Astrocyte (in vitro differentiated cells and primary cell): ENCODE data around the gene SYNE1. TPM values are rescaled to one million over a fixed set of nuclear protein-coding genes. Genes with fewer than 3 reads are reported as not detected.

Experiments used
- DNase-seq: peaks from one replicate; pipeline ENCODE4 v3.0.0-alpha.2; 2010; ENCODE audit warnings: low read depth
- FAIRE-seq: peaks from 2 replicates; lab custom pipeline; 2011; peaks lifted over from hg19 to GRCh38; lab: Jason Lieb, UNC
- H2AFZ ChIP-seq: 2 replicates; pipeline ENCODE4 v1.6.0; 2012; ENCODE audit warnings: low read depth, low read length, inconsistent platforms
- H3K27ac ChIP-seq: 2 replicates; pipeline ENCODE4 v1.5.1; 2011; ENCODE audit warnings: low read depth, low read length, inconsistent platforms
- H3K27me3 ChIP-seq: 2 replicates; pipeline ENCODE4 v1.6.0; 2011; ENCODE audit warnings: low read length, inconsistent platforms; ENCODE audit not compliant: insufficient read depth
- H3K36me3 ChIP-seq: 2 replicates; pipeline ENCODE4 v1.5.1; 2011; ENCODE audit warnings: low read length, inconsistent platforms; ENCODE audit not compliant: insufficient read depth
- H3K4me1 ChIP-seq: 2 replicates; pipeline ENCODE4 v1.5.1; 2011; ENCODE audit warnings: low read length, inconsistent platforms; ENCODE audit not compliant: insufficient read depth
- H3K4me2 ChIP-seq: 2 replicates; pipeline ENCODE4 v1.6.0; 2012; ENCODE audit warnings: low read length, inconsistent platforms
- H3K4me3 ChIP-seq: 2 replicates; pipeline ENCODE4 v1.5.1; 2011; ENCODE audit warnings: low read depth, mild to moderate bottlenecking, low read length, inconsistent platforms; ENCODE audit not compliant: insufficient read depth
- H3K79me2 ChIP-seq: 2 replicates; pipeline ENCODE4 v1.6.0; 2012; ENCODE audit warnings: mild to moderate bottlenecking, low read length, inconsistent platforms; ENCODE audit not compliant: insufficient read depth
- H3K9ac ChIP-seq: 2 replicates; pipeline ENCODE4 v1.6.0; 2012; ENCODE audit warnings: mild to moderate bottlenecking, low read length, inconsistent platforms
- H3K9me3 ChIP-seq: 2 replicates; pipeline ENCODE4 v1.5.1; 2012; ENCODE audit warnings: low read depth, mild to moderate bottlenecking, low read length, inconsistent platforms; ENCODE audit not compliant: insufficient read depth
- H4K20me1 ChIP-seq: 2 replicates; pipeline ENCODE4 v1.6.0; 2012; ENCODE audit warnings: low read length, inconsistent platforms; ENCODE audit not compliant: insufficient read depth
- H3K27ac Mint-ChIP-seq: one replicate; pipeline ENCODE4 v1.8.0; 2021; ENCODE audit warnings: mild to moderate bottlenecking, mixed read lengths; ENCODE audit not compliant: unreplicated experiment
- H3K27me3 Mint-ChIP-seq: one replicate; pipeline ENCODE4 v1.8.0; 2021; ENCODE audit warnings: low read depth, mixed read lengths; ENCODE audit not compliant: unreplicated experiment
- H3K36me3 Mint-ChIP-seq: one replicate; pipeline ENCODE4 v1.8.0; 2021; ENCODE audit warnings: low read depth, mixed read lengths; ENCODE audit not compliant: unreplicated experiment
- H3K4me1 Mint-ChIP-seq: one replicate; pipeline ENCODE4 v1.8.0; 2021; ENCODE audit warnings: low read depth, mixed read lengths; ENCODE audit not compliant: unreplicated experiment
- H3K4me3 Mint-ChIP-seq: one replicate; pipeline ENCODE4 v1.8.0; 2021; ENCODE audit warnings: mild to moderate bottlenecking, moderate library complexity, mixed read lengths; ENCODE audit not compliant: unreplicated experiment
- H3K9me3 Mint-ChIP-seq: one replicate; pipeline ENCODE4 v1.8.0; 2021; ENCODE audit warnings: mild to moderate bottlenecking, mixed read lengths; ENCODE audit not compliant: unreplicated experiment
- EZH2 ChIP-seq: IDR thresholded peaks from 2 replicates; pipeline ENCODE4 v1.6.1; 2012; ENCODE audit warnings: mild to moderate bottlenecking, low read length, inconsistent platforms; ENCODE audit not compliant: insufficient read depth
- total RNA-seq: library from RNA; stranded (reverse); gene quantifications from 2 replicates; pipeline ENCODE4 v1.2.1, GENCODE V29; 2021
- TF ChIP-seq, protein P1 (sequence below): IDR thresholded peaks from 2 replicates; pipeline ENCODE4 v1.5.1; 2011; ENCODE audit warnings: low read depth, mild to moderate bottlenecking, inconsistent platforms, low read length, moderate library complexity; ENCODE audit not compliant: insufficient read depth

Gene SYNE1
- total RNA-seq, 1 donor from 2014 or later = 66.5 TPM

DNA sequence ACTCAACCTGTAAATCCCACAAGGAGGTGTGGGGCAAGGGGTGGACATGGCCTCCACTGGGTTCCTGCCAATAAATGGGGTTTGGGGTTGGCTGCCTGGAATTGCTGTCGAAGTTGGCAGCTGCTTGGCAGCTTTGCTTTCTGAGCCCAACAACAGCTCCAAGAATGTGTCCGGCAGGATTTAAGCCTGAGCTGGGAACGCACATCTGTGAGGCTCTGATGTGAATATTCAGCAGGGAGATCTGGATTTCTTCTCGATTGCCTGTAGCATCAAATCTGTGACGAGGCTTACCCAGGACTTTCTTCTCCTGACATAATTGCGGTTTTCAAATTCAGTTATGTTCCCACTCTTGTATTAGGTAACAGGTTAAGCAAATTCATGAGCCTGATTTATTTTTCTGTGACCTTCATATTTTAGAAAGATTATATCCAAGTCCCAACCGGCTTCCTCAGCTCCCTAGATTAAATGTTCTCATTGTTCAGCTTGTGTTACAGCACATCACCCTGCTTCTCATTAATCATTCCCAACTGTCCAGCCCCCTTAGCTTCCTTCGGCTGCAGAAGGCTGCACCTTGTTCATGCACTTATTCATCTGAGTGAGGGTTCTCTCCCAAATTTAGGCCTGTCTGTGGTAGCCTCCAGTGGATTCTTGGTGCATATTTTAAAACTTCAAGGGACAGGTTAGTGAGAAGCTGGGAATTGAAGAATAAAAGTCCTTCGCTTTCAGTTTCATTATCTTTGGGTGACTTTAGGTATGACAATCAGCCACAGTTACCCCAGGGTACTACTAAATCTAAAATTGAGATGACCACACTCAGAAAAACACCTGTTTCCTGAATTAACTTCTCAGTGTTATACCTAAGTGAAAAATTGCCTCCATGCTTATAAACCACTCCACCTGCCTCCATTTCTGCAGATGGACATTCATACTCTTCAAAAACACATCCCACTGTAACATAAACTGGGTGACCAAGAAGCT lies 519.7 kb downstream of the SYNE1 start:
- H3K27ac ChIP-seq = no peak overlapping the region
- Mint-ChIP-seq H3K27ac (no peak overlapping the region), H3K9me3 (peaks cover 2% of the 10 kb centered on the region), H3K27me3 (peaks cover 4% of the 10 kb centered on the region), H3K36me3 (peaks cover 25% of the 10 kb centered on the region), H3K4me1 (no peaks in the 10 kb centered on the region), H3K4me3 (no peak overlapping the region)
- H2AFZ ChIP-seq = no peak overlapping the region
- H4K20me1 ChIP-seq = no peaks in the 10 kb centered on the region
- no peak overlapping the region for H3K4me2 ChIP-seq
- peaks cover 16% of the 10 kb centered on the region for H3K36me3 ChIP-seq
- H3K9ac ChIP-seq = no peak overlapping the region
- no peaks in the 10 kb centered on the region for H3K27me3 ChIP-seq
- no peak for TF ChIP-seq EZH2
- TF ChIP-seq, protein P1, sequence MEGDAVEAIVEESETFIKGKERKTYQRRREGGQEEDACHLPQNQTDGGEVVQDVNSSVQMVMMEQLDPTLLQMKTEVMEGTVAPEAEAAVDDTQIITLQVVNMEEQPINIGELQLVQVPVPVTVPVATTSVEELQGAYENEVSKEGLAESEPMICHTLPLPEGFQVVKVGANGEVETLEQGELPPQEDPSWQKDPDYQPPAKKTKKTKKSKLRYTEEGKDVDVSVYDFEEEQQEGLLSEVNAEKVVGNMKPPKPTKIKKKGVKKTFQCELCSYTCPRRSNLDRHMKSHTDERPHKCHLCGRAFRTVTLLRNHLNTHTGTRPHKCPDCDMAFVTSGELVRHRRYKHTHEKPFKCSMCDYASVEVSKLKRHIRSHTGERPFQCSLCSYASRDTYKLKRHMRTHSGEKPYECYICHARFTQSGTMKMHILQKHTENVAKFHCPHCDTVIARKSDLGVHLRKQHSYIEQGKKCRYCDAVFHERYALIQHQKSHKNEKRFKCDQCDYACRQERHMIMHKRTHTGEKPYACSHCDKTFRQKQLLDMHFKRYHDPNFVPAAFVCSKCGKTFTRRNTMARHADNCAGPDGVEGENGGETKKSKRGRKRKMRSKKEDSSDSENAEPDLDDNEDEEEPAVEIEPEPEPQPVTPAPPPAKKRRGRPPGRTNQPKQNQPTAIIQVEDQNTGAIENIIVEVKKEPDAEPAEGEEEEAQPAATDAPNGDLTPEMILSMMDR = no peak
- no peaks in the 10 kb centered on the region for H3K79me2 ChIP-seq
- no peaks in the 10 kb centered on the region for H3K9me3 ChIP-seq
- DNase-seq (no peak), FAIRE-seq (no peak)
- no peak overlapping the region for H3K4me3 ChIP-seq
- no peaks in the 10 kb centered on the region for H3K4me1 ChIP-seq

DNA sequence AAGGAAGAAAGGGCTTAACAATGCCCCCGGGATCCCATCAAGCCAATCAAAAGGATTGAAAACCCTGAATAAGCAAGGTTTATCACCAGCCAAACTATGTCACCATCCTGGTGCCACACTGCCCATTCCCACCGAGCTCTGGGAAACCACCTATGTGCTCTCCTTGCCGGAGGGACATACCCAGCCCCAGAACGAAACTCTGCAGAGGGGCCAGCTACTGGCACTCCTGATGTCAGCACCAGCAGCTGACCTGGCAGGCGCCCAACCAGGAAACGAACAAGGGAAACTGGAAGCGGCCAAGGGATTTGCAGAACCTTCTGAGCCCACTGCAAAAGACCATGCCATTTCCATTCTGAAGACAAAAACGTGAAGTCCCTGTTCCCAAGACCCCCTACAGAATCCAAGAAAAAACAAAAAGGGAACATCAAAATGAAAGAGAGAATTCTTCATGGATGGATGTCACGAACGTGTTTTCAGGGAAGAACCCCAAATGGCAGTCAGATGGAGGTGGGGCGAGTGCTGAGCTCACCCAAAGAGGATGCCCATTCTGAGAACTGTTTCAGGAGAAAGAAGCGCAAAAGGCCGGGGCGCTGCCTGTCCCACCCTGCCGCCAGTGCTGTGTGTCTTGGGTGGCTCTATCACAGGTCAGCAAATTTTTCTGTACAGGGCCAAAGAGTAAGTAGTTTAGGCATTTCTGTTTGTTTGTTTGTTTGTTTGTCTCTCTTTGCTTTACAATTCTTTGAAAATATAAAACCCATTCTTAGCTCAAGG lies 524.5 kb downstream of the SYNE1 start:
- no peak overlapping the region for H3K4me2 ChIP-seq
- no peak for FAIRE-seq
- Mint-ChIP-seq H3K27me3 (peaks cover 6% of the 10 kb centered on the region), H3K4me1 (peaks cover 1% of the 10 kb centered on the region), H3K27ac (no peak overlapping the region), H3K9me3 (peaks cover 3% of the 10 kb centered on the region), H3K36me3 (no peaks in the 10 kb centered on the region), H3K4me3 (no peak overlapping the region)
- no peak overlapping the region for H3K9ac ChIP-seq
- no peak overlapping the region for H2AFZ ChIP-seq
- H3K4me1 ChIP-seq = no peaks in the 10 kb centered on the region
- no peak overlapping the region for H3K27ac ChIP-seq
- H3K79me2 ChIP-seq = no peaks in the 10 kb centered on the region
- DNase-seq = no peak
- H3K36me3 ChIP-seq = no peaks in the 10 kb centered on the region
- H3K9me3 ChIP-seq = no peaks in the 10 kb centered on the region
- H4K20me1 ChIP-seq = no peaks in the 10 kb centered on the region
- no peak overlapping the region for H3K4me3 ChIP-seq
- no peaks in the 10 kb centered on the region for H3K27me3 ChIP-seq
- TF ChIP-seq, protein P1 = no peak
- no peak for TF ChIP-seq EZH2
